ENCODE data around the gene UBAP2. TPM values are rescaled to one million over a fixed set of nuclear protein-coding genes. Genes with fewer than 3 reads are reported as not detected.
"Not testable (repeated sequence)": the region's sequence is repeated elsewhere in the genome, so short reads cannot be mapped to it uniquely, and the experiment has no call there.

The UBAP2 gene
- total RNA-seq, 2 donors from 2014 or later: 26.6 to 33.3 TPM

- intact Hi-C loops (cut with DNase I, micrococcal nuclease): no loop called here
- no peak for ATAC-seq
- DNase-seq: peak; percentile 15 to 26
Measured at GRCh38 chr9:34049630-34050384, 1.1 kb upstream of the UBAP2 start.

GRCh38 chr9:34047864-34048726 is 592 bp downstream of the UBAP2 start:
- ATAC-seq: peak; percentile 48
- intact Hi-C loops (cut with DNase I, micrococcal nuclease): no loop called here
- DNase-seq: peak; percentile 68 to 74

- peak; percentile 63 for ATAC-seq
- peak; percentile 21 to 39 for DNase-seq
- intact Hi-C loops (cut with DNase I, micrococcal nuclease): no loop called here
Measured at GRCh38 chr9:34046784-34047379, 1.8 kb downstream of the UBAP2 start.

GRCh38 chr9:34045903-34046302 is 2.8 kb downstream of the UBAP2 start:
- intact Hi-C loops (cut with DNase I, micrococcal nuclease): no loop called here
- no peak for DNase-seq
- ATAC-seq: no peak

GRCh38 chr9:34042074-34042473 is 6.6 kb downstream of the UBAP2 start:
- ATAC-seq; intact Hi-C loops (cut with DNase I, micrococcal nuclease); DNase-seq: not testable (repeated sequence)

GRCh38 chr9:34038851-34039250 is 9.8 kb downstream of the UBAP2 start:
- ATAC-seq; intact Hi-C loops (cut with DNase I, micrococcal nuclease); DNase-seq: not testable (repeated sequence)

- peak; percentile 46 for ATAC-seq
- intact Hi-C loops (cut with DNase I, micrococcal nuclease): no loop called here
- DNase-seq: no peak
Measured at GRCh38 chr9:34037626-34038025, 11.1 kb downstream of the UBAP2 start.

GRCh38 chr9:34036625-34037024 is 12.1 kb downstream of the UBAP2 start:
- intact Hi-C loops (cut with DNase I, micrococcal nuclease): no loop called here
- DNase-seq (no peak), ATAC-seq (no peak)

GRCh38 chr9:34035656-34036055 is 13.0 kb downstream of the UBAP2 start:
- DNase-seq: no peak
- ATAC-seq: no peak
- intact Hi-C loops (cut with DNase I, micrococcal nuclease): no loop called here

- DNase-seq (no peak), ATAC-seq (no peak)
- intact Hi-C loops (cut with DNase I, micrococcal nuclease): no loop called here
Measured at GRCh38 chr9:34034698-34035065, 14.0 kb downstream of the UBAP2 start.

GRCh38 chr9:34032631-34033030 is 16.1 kb downstream of the UBAP2 start:
- DNase-seq: no peak
- intact Hi-C loops (cut with DNase I, micrococcal nuclease): no loop called here
- no peak for ATAC-seq

- intact Hi-C loops (cut with DNase I, micrococcal nuclease): no loop called here
- no peak for DNase-seq
- ATAC-seq: no peak
Measured at GRCh38 chr9:34027845-34028574, 20.7 kb downstream of the UBAP2 start.

GRCh38 chr9:34025811-34026210 is 22.9 kb downstream of the UBAP2 start:
- no peak for ATAC-seq
- intact Hi-C loops (cut with DNase I, micrococcal nuclease): no loop called here

GRCh38 chr9:34025062-34025461 is 23.6 kb downstream of the UBAP2 start:
- no peak for ATAC-seq
- DNase-seq: no peak
- intact Hi-C loops (cut with DNase I, micrococcal nuclease): no loop called here

More at GRCh38 chr9:34025811-34026210, 22.9 kb downstream of the UBAP2 start:
- DNase-seq: no peak

GRCh38 chr9:34024476-34024875 is 24.2 kb downstream of the UBAP2 start:
- DNase-seq; ATAC-seq; intact Hi-C loops (cut with DNase I, micrococcal nuclease): not testable (repeated sequence)

GRCh38 chr9:34016149-34016548 is 32.5 kb downstream of the UBAP2 start:
- ATAC-seq: no peak
- intact Hi-C loops (cut with DNase I, micrococcal nuclease): no loop called here
- no peak for DNase-seq

- intact Hi-C loops (cut with DNase I, micrococcal nuclease): no loop called here
- DNase-seq (no peak), ATAC-seq (no peak)
Measured at GRCh38 chr9:34010979-34011378, 37.7 kb downstream of the UBAP2 start.

GRCh38 chr9:34001951-34002350 is 46.7 kb downstream of the UBAP2 start:
- ATAC-seq (no peak), DNase-seq (no peak)
- intact Hi-C loops (cut with DNase I, micrococcal nuclease): no loop called here

- DNase-seq (no peak), ATAC-seq (no peak)
- intact Hi-C loops (cut with DNase I, micrococcal nuclease): no loop called here
Measured at GRCh38 chr9:34001298-34001697, 47.4 kb downstream of the UBAP2 start.
